Endothelial cell of umbilical vein (primary cell): ENCODE data around the gene TIMM21.

Source experiments
- CTCF ChIP-seq, 2 donors: IDR thresholded peaks; 1 replicate in 1 of 2; 2 replicates in 1 of 2; pipeline ENCODE4 v1.5.1; 2011; ENCODE audit warnings: low read length in 2 of 2, mild to moderate bottlenecking in 2 of 2, moderate library complexity in 2 of 2, control low read depth in 1 of 2, inconsistent platforms in 1 of 2, low read depth in 1 of 2; ENCODE audit not compliant: insufficient read depth in 1 of 2; ENCODE audit errors: extremely low read depth in 1 of 2
- POLR2A ChIP-seq: IDR thresholded peaks from 2 replicates; pipeline ENCODE4 v1.6.1; 2012; ENCODE audit warnings: low read depth, mild to moderate bottlenecking, control low read depth, low read length
- POLR2AphosphoS5 ChIP-seq: IDR thresholded peaks from 2 replicates; pipeline ENCODE4 v1.6.1; 2012; ENCODE audit warnings: low read depth, mild to moderate bottlenecking, control low read depth, low read length, moderate library complexity; ENCODE audit not compliant: insufficient read depth

GRCh38 chr18:74155276-74155675 is 7.0 kb downstream of the TIMM21 start:
- TF ChIP-seq CTCF (IDR thresholded peaks at IDR 0.05; ENCODE audit: extremely low read depth in 1 of 2, insufficient read depth in 1 of 2, low read depth in 1 of 2, low read length in 2 of 2) (no peak), POLR2A (no peak), POLR2AphosphoS5 (no peak)
